Lung (tissue), 12 donors: Measurements from ENCODE around the gene MDC1. TPM values are rescaled to one million over a fixed set of nuclear protein-coding genes. Genes with fewer than 3 reads are reported as not detected.

Experiments
- ATAC-seq: fragments of 200-7000 bp; cut with Tn5 transposase; one replicate; pipeline ENCODE4 v1.9.1; 2020; ENCODE audit warnings: moderate number of reproducible peaks; ENCODE audit not compliant: insufficient read depth, low FRiP score
- DNase-seq, 3 donors: peaks; one replicate each; pipeline ENCODE4 v3.0.0-alpha.2; 2013 to 2017
- H3K27ac ChIP-seq, 2 donors: one replicate each; pipeline ENCODE4 v1.5.1; 2013; ENCODE audit warnings: mild to moderate bottlenecking in 2 of 2, moderate library complexity in 2 of 2, control low read depth in 1 of 2, inconsistent platforms in 1 of 2, low read depth in 1 of 2, low read length in 1 of 2
- H3K27me3 ChIP-seq, 3 donors: one replicate each; pipeline ENCODE4 v1.5.1; 2013; ENCODE audit warnings: low read length in 2 of 3; ENCODE audit not compliant: control insufficient read depth in 3 of 3, insufficient read depth in 3 of 3
- H3K36me3 ChIP-seq, 4 donors: one replicate each; pipeline ENCODE4 v1.5.1; 2013; ENCODE audit warnings: low read length in 4 of 4, mild to moderate bottlenecking in 1 of 4, moderate library complexity in 1 of 4; ENCODE audit not compliant: control insufficient read depth in 4 of 4, insufficient read depth in 4 of 4
- H3K4me1 ChIP-seq, 5 donors: one replicate each; pipeline ENCODE4 v1.5.1; 2013; ENCODE audit warnings: low read length in 5 of 5, mild to moderate bottlenecking in 2 of 5, moderate library complexity in 1 of 5; ENCODE audit not compliant: control insufficient read depth in 5 of 5, insufficient read depth in 5 of 5
- H3K4me3 ChIP-seq: one replicate; pipeline ENCODE4 v1.5.1; 2013; ENCODE audit warnings: mild to moderate bottlenecking, control low read depth, moderate library complexity
- H3K9ac ChIP-seq, 2 donors: one replicate each; pipeline ENCODE4 v1.5.1; 2013; ENCODE audit warnings: low read length in 2 of 2, control low read depth in 1 of 2; ENCODE audit not compliant: insufficient read depth in 1 of 2
- H3K9me3 ChIP-seq, 4 donors: one replicate each; pipeline ENCODE4 v1.5.1; 2013; ENCODE audit warnings: low read length in 3 of 4, mild to moderate bottlenecking in 1 of 4, moderate library complexity in 1 of 4; ENCODE audit not compliant: control insufficient read depth in 4 of 4, insufficient read depth in 3 of 4
- CTCF ChIP-seq: IDR thresholded peaks from 2 replicates; pipeline ENCODE4 v1.5.1; 2012; ENCODE audit warnings: mild to moderate bottlenecking; ENCODE audit errors: control extremely low read depth, extremely low read depth
- WGBS, 2 donors: extraction: QIAGEN DNeasy Blood & Tissue Kit; methylation state at CpG; one replicate each; pipeline ENCODE4 v1.1.7; 2013; 5-methylcytosine and 5-hydroxymethylcytosine counted together
- polyA plus RNA-seq, 2 donors: library from polyadenylated mRNA; stranded (reverse); fragments of 200-250 nt; gene quantifications; one replicate each; pipeline ENCODE4 v1.2.1, GENCODE V29; 2013
- total RNA-seq, 2 donors: library from RNA; depleted of rRNA in 1 of 2; stranded (reverse); fragments of >200 nt in 1 of 2; gene quantifications; one replicate each; pipeline ENCODE4 v1.2.1, GENCODE V29; 2014 to 2021
- donor health status: control.
- donor health status: control.
- donor health status: Bipolar disorder and iron deficiency.
- donor health status: healthy.
- donor health status: DM: yes; HTN: yes; CAD: no.

MDC1 gene
- total and polyA plus RNA-seq, 4 donors = 9.9 to 34.0 (median 12.4) TPM

GRCh38 chr6:30740540-30740870, 23.4 kb upstream of the MDC1 start:
- no peak for TF ChIP-seq CTCF
- Histone ChIP-seq H3K9me3 (no peaks in the 10 kb centered on the region), H3K4me1 (peaks cover 0 to 32% (median 18%) of the 10 kb centered on the region in 5 donors), H3K27ac (no peak overlapping the region), H3K36me3 (peaks cover 6 to 30% (median 22%) of the 10 kb centered on the region in 4 donors), H3K27me3 (no peaks in the 10 kb centered on the region), H3K4me3 (no peak overlapping the region), H3K9ac (no peak overlapping the region)
- no peak for DNase-seq
- no peak for ATAC-seq
- 94% methylated on average over 2 of the region's 2 CpGs for WGBS, 2 donors

- DNase-seq = no peak
- Histone ChIP-seq H3K27ac (no peak overlapping the region), H3K9ac (no peak overlapping the region), H3K4me1 (peaks cover 0 to 21% (median 18%) of the 10 kb centered on the region in 5 donors), H3K9me3 (no peaks in the 10 kb centered on the region), H3K27me3 (no peaks in the 10 kb centered on the region), H3K4me3 (no peak overlapping the region), H3K36me3 (peaks cover 14 to 31% (median 30%) of the 10 kb centered on the region in 4 donors)
- 91 to 94% methylated on average over 6 of the region's 6 CpGs for WGBS, 2 donors
- ATAC-seq = no peak
- no peak for TF ChIP-seq CTCF
These were observed 21.5 kb upstream of the MDC1 start for GRCh38 chr6:30738532-30738931.

GRCh38 chr6:30735668-30736314, 18.7 kb upstream of the MDC1 start:
- Histone ChIP-seq H3K4me1 (peaks cover 0 to 12% (median 3%) of the 10 kb centered on the region in 5 donors), H3K36me3 (peaks cover 20 to 41% (median 32%) of the 10 kb centered on the region in 4 donors), H3K9me3 (no peaks in the 10 kb centered on the region), H3K9ac (no peak overlapping the region), H3K27ac (no peak overlapping the region), H3K27me3 (no peaks in the 10 kb centered on the region), H3K4me3 (no peak overlapping the region)
- no peak for TF ChIP-seq CTCF
- ATAC-seq (no peak), DNase-seq (no peak)
- 84 to 87% methylated on average over 8 of the region's 8 CpGs for WGBS, 2 donors
